Esophagus (tissue), 2 donors: Measurements from ENCODE around the gene RNF207. TPM values are rescaled to one million over a fixed set of nuclear protein-coding genes. Genes with fewer than 3 reads are reported as not detected.
A peak's percentile ranks its signal among the peaks of the same experiment; 100 is the strongest.

Source experiments
- H3K27ac ChIP-seq, 2 donors: one replicate each; pipeline ENCODE4 v1.5.1; 2013; ENCODE audit warnings: low read depth in 2 of 2, mild to moderate bottlenecking in 2 of 2, inconsistent platforms in 1 of 2, low read length in 1 of 2, moderate library complexity in 1 of 2
- H3K27me3 ChIP-seq, 2 donors: one replicate each; pipeline ENCODE4 v1.6.1; 2013; ENCODE audit warnings: low read length in 2 of 2, control low read depth in 1 of 2, mild to moderate bottlenecking in 1 of 2; ENCODE audit not compliant: insufficient read depth in 2 of 2, control insufficient read depth in 1 of 2
- H3K36me3 ChIP-seq, 2 donors: one replicate each; pipeline ENCODE4 v1.6.1; 2013; ENCODE audit warnings: low read length in 1 of 2; ENCODE audit not compliant: control insufficient read depth in 2 of 2, insufficient read depth in 2 of 2
- H3K4me1 ChIP-seq, 2 donors: one replicate each; pipeline ENCODE4 v1.6.1; 2013; ENCODE audit warnings: low read length in 1 of 2; ENCODE audit not compliant: control insufficient read depth in 2 of 2, insufficient read depth in 2 of 2
- H3K4me3 ChIP-seq, 2 donors: one replicate each; pipeline ENCODE4 v1.5.1; 2013; ENCODE audit warnings: low read length in 2 of 2, mild to moderate bottlenecking in 2 of 2, low read depth in 1 of 2, moderate library complexity in 1 of 2
- H3K9me3 ChIP-seq, 2 donors: one replicate each; pipeline ENCODE4 v1.6.1; 2013; ENCODE audit warnings: mild to moderate bottlenecking in 2 of 2, low read depth in 1 of 2, low read length in 1 of 2, moderate library complexity in 1 of 2; ENCODE audit not compliant: control insufficient read depth in 2 of 2, insufficient read depth in 1 of 2
- WGBS, 2 donors: extraction: QIAGEN DNeasy Blood & Tissue Kit; methylation state at CpG; one replicate each; pipeline ENCODE4 v1.1.7; 2013; 5-methylcytosine and 5-hydroxymethylcytosine counted together
- polyA plus RNA-seq, 2 donors: library from polyadenylated mRNA; stranded (reverse); fragments of 200-250 nt; gene quantifications; one replicate each; pipeline ENCODE4 v1.2.3, GENCODE V29; 2013
- donor health status: healthy with polysubstance abuse.
- donor health status: Bipolar disorder and iron deficiency.

Gene RNF207
- polyA plus RNA-seq, 2 donors: 17.0 to 68.0 TPM

GRCh38 chr1:6245869-6246496 is 40.1 kb downstream of the RNF207 start:
- Histone ChIP-seq H3K4me3 (no peak overlapping the region), H3K27me3 (peaks cover 7 to 35% of the 10 kb centered on the region in 2 donors), H3K4me1 (peaks cover 12 to 16% of the 10 kb centered on the region in 2 donors), H3K9me3 (no peaks in the 10 kb centered on the region), H3K27ac (no peak overlapping the region), H3K36me3 (no peaks in the 10 kb centered on the region)
- 2 to 5% methylated on average over 47 to 49 of the region's 49 CpGs for WGBS, 2 donors

- no peak overlapping the region for H3K4me3 ChIP-seq
Measured at GRCh38 chr1:6246497-6247467, 40.9 kb downstream of the RNF207 start.

GRCh38 chr1:6247651-6248050 is 41.7 kb downstream of the RNF207 start:
- Histone ChIP-seq H3K4me1 (peaks cover 8 to 12% of the 10 kb centered on the region in 2 donors), H3K27ac (no peak overlapping the region), H3K36me3 (no peaks in the 10 kb centered on the region), H3K27me3 (peaks cover 7 to 22% of the 10 kb centered on the region in 2 donors), H3K4me3 (no peak overlapping the region), H3K9me3 (no peaks in the 10 kb centered on the region)
- 65 to 70% methylated on average over 5 of the region's 5 CpGs for WGBS, 2 donors

More at GRCh38 chr1:6246497-6247467, 40.9 kb downstream of the RNF207 start:
- peaks cover 7 to 30% of the 10 kb centered on the region in 2 donors for H3K27me3 ChIP-seq
- no peak overlapping the region for H3K27ac ChIP-seq
- no peaks in the 10 kb centered on the region for H3K9me3 ChIP-seq
- peaks cover 12 to 15% of the 10 kb centered on the region in 2 donors for H3K4me1 ChIP-seq
- H3K36me3 ChIP-seq: no peaks in the 10 kb centered on the region
- 4 to 5% methylated on average over 30 of the region's 30 CpGs for WGBS, 2 donors

- Histone ChIP-seq H3K27ac (no peak overlapping the region), H3K4me3 (no peak overlapping the region), H3K4me1 (peaks cover 8 to 12% of the 10 kb centered on the region in 2 donors), H3K36me3 (no peaks in the 10 kb centered on the region), H3K9me3 (no peaks in the 10 kb centered on the region), H3K27me3 (peaks cover 3 to 15% of the 10 kb centered on the region in 2 donors)
- 76 to 83% methylated on average over 12 to 14 of the region's 14 CpGs for WGBS, 2 donors
Measured at GRCh38 chr1:6248161-6248776, 42.4 kb downstream of the RNF207 start.

GRCh38 chr1:6248932-6249738 is 43.2 kb downstream of the RNF207 start:
- Histone ChIP-seq H3K4me1 (peaks cover 8 to 12% of the 10 kb centered on the region in 2 donors), H3K4me3 (peak overlapping the region in 1 of 2 donors; percentile 24), H3K9me3 (no peaks in the 10 kb centered on the region), H3K27ac (no peak overlapping the region), H3K36me3 (peaks cover 0 to 6% of the 10 kb centered on the region in 2 donors), H3K27me3 (peaks cover 0 to 10% of the 10 kb centered on the region in 2 donors)
- WGBS, 2 donors: 5 to 7% methylated on average over 44 to 96 of the region's 96 CpGs

- H3K4me1 ChIP-seq: peaks cover 8 to 12% of the 10 kb centered on the region in 2 donors
- peaks cover 0 to 5% of the 10 kb centered on the region in 2 donors for H3K27me3 ChIP-seq
- H3K4me3 ChIP-seq: peak overlapping the region in 1 of 2 donors; percentile 24
- 20 to 22% methylated on average over 54 to 71 of the region's 71 CpGs for WGBS, 2 donors
- no peak overlapping the region for H3K27ac ChIP-seq
- H3K9me3 ChIP-seq: no peaks in the 10 kb centered on the region
- H3K36me3 ChIP-seq: peaks cover 0 to 10% of the 10 kb centered on the region in 2 donors
Measured at GRCh38 chr1:6249739-6250689, 44.1 kb downstream of the RNF207 start.

- no peaks in the 10 kb centered on the region for H3K27me3 ChIP-seq
- 83 to 85% methylated on average over 19 of the region's 19 CpGs for WGBS, 2 donors
- no peaks in the 10 kb centered on the region for H3K9me3 ChIP-seq
- peaks cover 5 to 6% of the 10 kb centered on the region in 2 donors for H3K4me1 ChIP-seq
- H3K27ac ChIP-seq: no peak overlapping the region
- peaks cover 0 to 10% of the 10 kb centered on the region in 2 donors for H3K36me3 ChIP-seq
- no peak overlapping the region for H3K4me3 ChIP-seq
Measured at GRCh38 chr1:6251233-6251632, 45.3 kb downstream of the RNF207 start.

GRCh38 chr1:6251681-6252373 is 45.9 kb downstream of the RNF207 start:
- 79 to 85% methylated on average over 15 of the region's 15 CpGs for WGBS, 2 donors
- H3K27me3 ChIP-seq: no peaks in the 10 kb centered on the region
- no peak overlapping the region for H3K27ac ChIP-seq

More at GRCh38 chr1:6251681-6252373, 45.9 kb downstream of the RNF207 start:
- H3K4me3 ChIP-seq: no peak overlapping the region
- no peaks in the 10 kb centered on the region for H3K9me3 ChIP-seq
- peaks cover 5 to 6% of the 10 kb centered on the region in 2 donors for H3K4me1 ChIP-seq
- H3K36me3 ChIP-seq: peaks cover 0 to 10% of the 10 kb centered on the region in 2 donors
